Mucosa of stomach (tissue), 1 donor: Measurements from ENCODE around the gene GAS2.

Experiments used
- H3K27me3 ChIP-seq: one replicate; pipeline ENCODE4 v1.7.0; 2013; ENCODE audit warnings: mild to moderate bottlenecking, low read length; ENCODE audit not compliant: control insufficient read depth, insufficient read depth
- H3K36me3 ChIP-seq: one replicate; pipeline ENCODE4 v1.7.0; 2013; ENCODE audit warnings: low read length; ENCODE audit not compliant: control insufficient read depth, insufficient read depth
- H3K4me1 ChIP-seq: one replicate; pipeline ENCODE4 v1.7.0; 2013; ENCODE audit warnings: mild to moderate bottlenecking, low read length; ENCODE audit not compliant: control insufficient read depth, insufficient read depth
- H3K4me3 ChIP-seq: one replicate; pipeline ENCODE4 v1.7.0; 2013; ENCODE audit warnings: low read length
- H3K9ac ChIP-seq: one replicate; pipeline ENCODE4 v1.7.0; 2013; ENCODE audit warnings: mild to moderate bottlenecking, low read length, moderate library complexity
- H3K9me3 ChIP-seq: one replicate; pipeline ENCODE4 v1.7.0; 2013; ENCODE audit warnings: mild to moderate bottlenecking, low read length, moderate library complexity; ENCODE audit not compliant: control insufficient read depth
- donor health status: Pancreatic carcinoma.

GAS2 gene

DNA sequence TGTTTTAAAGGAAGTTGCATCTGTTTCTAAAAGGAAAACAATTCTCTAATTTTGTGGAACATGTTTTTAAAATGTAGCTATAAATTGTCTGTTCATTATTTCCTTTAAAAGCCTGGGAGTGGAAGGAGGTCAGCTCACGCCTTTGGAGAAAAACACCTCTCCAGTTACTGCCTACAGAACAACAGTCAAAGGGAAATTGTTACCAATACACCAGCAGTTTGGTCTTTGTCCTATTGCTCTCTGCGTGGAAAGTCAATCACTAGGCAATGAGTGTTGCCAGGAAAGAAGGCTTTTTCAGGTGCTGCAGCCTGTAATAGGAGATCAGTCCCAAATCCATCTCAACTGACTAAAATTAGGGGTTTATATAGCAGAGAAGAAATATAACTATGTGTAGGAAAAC is 141.0 kb downstream of the GAS2 start:
- Histone ChIP-seq H3K4me3 (no peak overlapping the region), H3K4me1 (peaks cover 20% of the 10 kb centered on the region), H3K9ac (no peak overlapping the region), H3K27me3 (no peaks in the 10 kb centered on the region), H3K36me3 (no peaks in the 10 kb centered on the region), H3K9me3 (peaks cover 5% of the 10 kb centered on the region)

DNA sequence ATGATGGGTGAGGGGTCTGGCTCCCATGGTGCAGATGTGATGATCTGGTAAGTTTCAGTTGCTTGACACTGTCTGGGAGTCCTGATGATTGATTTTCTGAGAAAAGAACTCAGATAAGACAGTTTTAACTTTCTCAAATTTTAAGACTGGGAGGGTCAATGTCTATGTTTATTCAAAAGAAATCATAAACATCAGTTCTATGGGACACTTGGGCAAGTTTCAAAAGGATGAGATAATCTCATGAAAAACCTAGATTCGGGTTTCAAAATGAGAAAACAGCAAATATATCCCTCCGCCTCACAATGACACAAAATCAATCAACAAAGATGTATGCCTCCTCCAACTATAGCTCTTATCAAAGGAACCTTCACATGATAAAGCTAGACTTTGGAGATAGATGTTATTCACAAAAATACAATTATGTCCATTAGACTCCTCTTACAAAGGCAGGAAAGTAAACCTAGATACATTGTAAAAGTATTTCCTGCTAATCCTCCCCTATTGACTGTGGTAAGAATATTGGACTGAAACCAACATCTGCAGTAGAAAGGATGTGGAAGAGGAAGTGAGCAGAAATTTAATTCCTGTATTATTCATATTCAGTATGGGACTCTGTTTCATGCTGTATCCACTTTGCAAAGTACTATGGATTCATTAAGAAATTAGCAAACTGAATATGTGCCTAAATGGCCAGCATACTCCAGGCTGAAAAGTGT is 141.6 kb downstream of the GAS2 start:
- H3K4me1 ChIP-seq = peaks cover 20% of the 10 kb centered on the region
- H3K36me3 ChIP-seq = no peaks in the 10 kb centered on the region
- no peak overlapping the region for H3K9ac ChIP-seq
- H3K9me3 ChIP-seq = peaks cover 5% of the 10 kb centered on the region
- H3K4me3 ChIP-seq = no peak overlapping the region
- no peaks in the 10 kb centered on the region for H3K27me3 ChIP-seq

- Histone ChIP-seq H3K27me3 (no peaks in the 10 kb centered on the region), H3K9ac (no peak overlapping the region), H3K4me3 (no peak overlapping the region), H3K36me3 (no peaks in the 10 kb centered on the region), H3K4me1 (peaks cover 20% of the 10 kb centered on the region), H3K9me3 (peaks cover 5% of the 10 kb centered on the region)
Measured at GRCh38 chr11:22808571-22809197, 142.3 kb downstream of the GAS2 start.

GRCh38 chr11:22809893-22810292 is 143.5 kb downstream of the GAS2 start:
- no peaks in the 10 kb centered on the region for H3K27me3 ChIP-seq
- no peaks in the 10 kb centered on the region for H3K36me3 ChIP-seq
- H3K9ac ChIP-seq = no peak overlapping the region
- H3K4me1 ChIP-seq = peaks cover 20% of the 10 kb centered on the region
- no peak overlapping the region for H3K4me3 ChIP-seq
- peaks cover 5% of the 10 kb centered on the region for H3K9me3 ChIP-seq

DNA sequence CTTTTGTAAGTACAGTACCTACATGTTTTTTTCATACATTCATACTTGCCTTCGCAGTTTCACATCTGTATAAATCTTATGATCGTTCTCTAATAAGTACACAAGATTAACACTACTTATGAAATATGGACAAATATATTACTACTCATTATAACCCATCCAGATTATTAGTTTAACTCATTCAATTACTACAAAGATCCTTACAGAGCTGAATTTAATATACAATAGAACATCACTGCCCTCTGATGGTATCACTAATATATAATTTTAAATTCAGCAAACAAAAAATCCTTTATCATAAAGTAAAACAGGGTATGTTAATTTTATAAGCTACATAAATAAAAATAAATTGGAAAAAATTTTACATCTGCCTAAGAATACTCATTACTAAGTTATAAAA is 155.8 kb downstream of the GAS2 start:
- H3K27me3 ChIP-seq = no peaks in the 10 kb centered on the region
- H3K9me3 ChIP-seq = no peaks in the 10 kb centered on the region
- H3K4me1 ChIP-seq = no peaks in the 10 kb centered on the region
- H3K9ac ChIP-seq = no peak overlapping the region
- no peaks in the 10 kb centered on the region for H3K36me3 ChIP-seq
- no peak overlapping the region for H3K4me3 ChIP-seq

- Histone ChIP-seq H3K36me3 (no peaks in the 10 kb centered on the region), H3K4me1 (peaks cover 4% of the 10 kb centered on the region), H3K27me3 (no peaks in the 10 kb centered on the region), H3K9me3 (no peaks in the 10 kb centered on the region), H3K9ac (peak overlapping the region; percentile 77), H3K4me3 (no peak overlapping the region)
Measured at GRCh38 chr11:22828373-22828772, 162.0 kb downstream of the GAS2 start.

DNA sequence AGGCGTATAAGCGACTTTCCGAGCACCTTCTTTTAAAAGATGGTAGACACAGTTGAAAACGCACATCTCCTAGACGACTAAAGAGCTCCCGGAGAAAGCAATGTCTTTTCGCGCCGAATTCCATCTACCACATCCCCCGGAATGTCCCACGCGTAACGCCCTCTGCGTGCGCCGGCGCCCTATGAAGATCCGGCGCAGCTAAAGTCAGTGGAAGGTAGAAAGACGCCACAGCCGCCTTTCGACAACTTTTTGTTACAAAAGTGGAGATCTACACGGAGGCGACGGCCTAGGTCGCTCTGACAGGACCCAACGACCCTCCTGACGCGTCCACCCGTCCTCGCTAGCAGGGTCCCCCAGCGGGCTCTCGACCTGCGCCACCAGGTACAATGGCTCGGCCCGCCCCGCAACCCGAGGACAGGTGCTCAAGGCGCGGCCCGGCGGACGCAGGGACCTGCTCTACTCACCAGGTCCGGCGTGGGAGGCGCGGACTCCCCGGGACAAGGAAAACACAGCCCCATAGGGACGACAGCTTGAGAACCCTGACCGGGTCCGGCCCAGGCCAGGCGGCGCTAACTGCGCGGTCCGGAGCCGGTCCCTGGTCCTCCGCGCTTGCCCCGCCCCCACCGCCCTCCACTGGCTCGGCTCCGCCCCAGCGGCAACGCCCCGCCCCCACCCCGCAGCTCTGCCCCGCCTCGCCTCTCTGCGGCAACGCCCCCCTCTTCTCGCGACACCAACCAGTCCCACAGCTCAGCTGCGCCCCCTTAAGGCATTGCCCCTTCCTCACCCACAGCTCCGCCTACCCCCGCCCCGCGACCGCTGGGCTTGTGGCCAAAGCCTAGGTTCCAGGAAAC is 163.0 kb downstream of the GAS2 start, which contains the start of gene SVIP:
Gene SVIP (minus strand): TSS at position 571 of the 851 bp plus-strand sequence. CDS start 53 bp downstream, at position 518.
- H3K9me3 ChIP-seq = no peaks in the 10 kb centered on the region
- H3K27me3 ChIP-seq = no peaks in the 10 kb centered on the region
- H3K4me1 ChIP-seq = peaks cover 4% of the 10 kb centered on the region
- peak within 1 kb of the TSS; percentile 57 for H3K4me3 ChIP-seq
- peak within 1 kb of the TSS; percentile 77 for H3K9ac ChIP-seq
- H3K36me3 ChIP-seq = no peaks in the 10 kb centered on the region

DNA sequence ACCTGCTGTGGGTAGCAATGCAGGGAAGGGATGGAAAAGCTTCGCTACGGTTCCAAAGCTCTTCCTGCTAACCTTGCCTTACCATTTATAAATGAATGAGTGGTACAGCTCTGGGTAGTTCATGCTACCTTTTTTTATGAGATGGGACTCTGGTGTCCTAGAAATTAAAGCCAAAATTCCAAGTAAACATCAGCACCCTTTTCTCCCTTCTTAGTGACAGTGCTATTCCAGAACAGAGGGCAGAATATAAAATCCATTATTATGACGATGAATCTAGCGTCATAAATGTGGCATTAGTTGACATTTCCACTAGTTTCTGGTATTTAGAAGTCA is 163.6 kb downstream of the GAS2 start:
- Histone ChIP-seq H3K9me3 (no peaks in the 10 kb centered on the region), H3K36me3 (no peaks in the 10 kb centered on the region), H3K9ac (peak overlapping the region; percentile 30), H3K4me1 (peaks cover 4% of the 10 kb centered on the region), H3K4me3 (no peak overlapping the region), H3K27me3 (no peaks in the 10 kb centered on the region)

DNA sequence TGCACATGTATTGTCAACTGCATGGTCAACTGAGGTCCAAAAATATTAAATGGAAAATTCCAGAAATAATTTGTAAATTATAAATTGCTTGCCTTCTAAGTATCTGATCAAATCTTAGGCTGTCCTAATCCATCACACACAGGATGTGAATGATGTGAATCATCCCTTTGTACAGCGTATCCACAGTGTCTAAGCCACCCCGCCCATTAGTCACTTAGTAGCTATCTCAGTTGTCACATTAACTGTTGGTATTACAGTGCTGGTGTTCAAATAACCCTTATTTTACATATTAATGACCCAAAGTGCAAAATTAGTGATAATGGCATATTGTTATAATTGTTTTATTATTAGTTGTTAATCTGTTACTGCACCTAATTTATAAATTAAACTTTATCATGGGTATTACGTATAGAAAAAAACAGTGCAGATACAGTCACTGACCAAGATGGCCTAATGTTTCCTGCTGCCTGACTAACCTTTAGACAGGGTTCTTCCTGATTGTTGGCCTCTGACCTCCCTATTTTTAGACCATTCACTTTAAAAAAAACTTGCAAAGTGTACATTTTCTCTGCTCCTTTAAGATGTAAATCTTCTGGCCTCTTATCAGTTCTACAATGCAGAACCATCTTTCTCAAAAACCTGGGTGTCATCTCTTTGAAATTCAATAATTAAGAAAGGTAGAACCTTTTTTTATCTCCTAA is 166.1 kb downstream of the GAS2 start:
- H3K27me3 ChIP-seq = no peaks in the 10 kb centered on the region
- H3K9me3 ChIP-seq = no peaks in the 10 kb centered on the region
- peaks cover 4% of the 10 kb centered on the region for H3K4me1 ChIP-seq
- H3K9ac ChIP-seq = no peak overlapping the region
- H3K36me3 ChIP-seq = no peaks in the 10 kb centered on the region
- no peak overlapping the region for H3K4me3 ChIP-seq

DNA sequence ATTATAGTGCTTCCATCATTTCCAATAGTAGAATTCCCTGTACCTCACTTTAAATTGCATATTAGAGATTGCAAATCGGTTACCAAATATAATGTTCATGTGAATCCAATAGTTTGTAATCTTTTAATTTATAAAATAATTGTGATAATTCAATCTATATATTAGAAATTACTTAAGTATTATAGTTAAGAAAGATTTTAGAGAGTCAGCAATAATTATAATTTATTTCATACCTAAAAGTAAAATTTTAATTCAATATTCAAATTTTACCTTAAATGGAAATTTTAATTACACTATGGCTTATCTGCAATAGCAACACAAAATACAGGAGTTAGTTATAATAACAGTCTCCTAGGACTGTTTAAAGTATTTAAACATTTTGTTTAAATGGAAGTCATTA is 180.3 kb downstream of the GAS2 start:
- Histone ChIP-seq H3K27me3 (no peaks in the 10 kb centered on the region), H3K9ac (no peak overlapping the region), H3K4me3 (no peak overlapping the region), H3K4me1 (no peaks in the 10 kb centered on the region), H3K36me3 (no peaks in the 10 kb centered on the region), H3K9me3 (no peaks in the 10 kb centered on the region)

GRCh38 chr11:22851477-22851876 is 185.1 kb downstream of the GAS2 start:
- no peaks in the 10 kb centered on the region for H3K9me3 ChIP-seq
- H3K4me3 ChIP-seq = no peak overlapping the region
- H3K4me1 ChIP-seq = no peaks in the 10 kb centered on the region
- H3K9ac ChIP-seq = no peak overlapping the region
- no peaks in the 10 kb centered on the region for H3K36me3 ChIP-seq
- H3K27me3 ChIP-seq = no peaks in the 10 kb centered on the region
